GM18868 (cell line): ENCODE measurements around the gene PGPEP1.
"Not testable (repeated sequence)": the region's sequence is repeated elsewhere in the genome, so short reads cannot be mapped to it uniquely, and the experiment has no call there.

Experiments used
- ATAC-seq: cut with Tn5 transposase; IDR thresholded peaks from one replicate; pipeline ENCODE4 v1.9.1; 2021; ENCODE audit warnings: mild to moderate bottlenecking, moderate library complexity; ENCODE audit not compliant: unreplicated experiment

Gene PGPEP1

DNA sequence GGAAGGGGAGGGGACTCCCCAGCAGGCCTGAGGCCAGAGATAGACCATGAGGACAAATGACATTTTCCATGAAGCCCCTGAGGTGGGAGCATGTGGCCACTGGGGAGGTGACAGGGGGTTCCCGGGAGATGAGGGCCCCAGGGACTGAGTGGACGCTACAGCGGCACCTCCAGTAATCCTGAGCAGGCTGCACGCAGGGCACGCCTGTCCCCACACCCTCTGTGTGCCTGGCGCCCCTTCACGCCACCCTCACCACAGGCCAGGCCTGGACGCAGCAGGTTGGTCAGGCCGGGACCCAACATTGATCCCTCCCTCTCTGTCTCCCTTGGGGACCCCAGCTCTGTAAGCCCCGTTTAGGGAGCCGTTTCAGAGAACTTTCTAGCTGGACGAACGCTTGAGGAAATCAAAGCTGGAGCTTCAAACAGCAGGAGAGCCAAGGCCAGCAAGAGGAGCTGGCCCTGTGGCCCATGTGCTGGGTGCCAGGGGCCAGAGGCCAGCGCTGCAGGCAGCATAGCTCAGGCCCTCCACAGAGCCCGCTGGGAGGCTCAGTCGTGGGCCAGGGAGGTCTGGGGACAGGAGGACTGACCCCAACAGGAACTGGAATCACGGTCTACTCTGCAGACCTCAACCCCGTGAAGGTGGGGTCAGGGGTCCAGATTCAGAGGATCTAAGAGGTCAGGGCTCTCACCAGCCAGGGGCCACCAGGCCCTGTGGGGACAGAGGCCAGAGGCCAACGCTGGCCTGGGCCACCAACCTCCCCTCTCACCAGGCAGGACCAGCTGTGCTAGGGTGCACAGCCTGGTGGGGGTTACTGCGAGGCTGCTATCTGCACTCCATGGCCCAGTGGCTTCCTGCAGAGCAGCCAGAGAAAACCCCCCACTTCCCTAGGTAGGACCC, 32.1 kb upstream of the PGPEP1 start:
- ATAC-seq = no peak

DNA sequence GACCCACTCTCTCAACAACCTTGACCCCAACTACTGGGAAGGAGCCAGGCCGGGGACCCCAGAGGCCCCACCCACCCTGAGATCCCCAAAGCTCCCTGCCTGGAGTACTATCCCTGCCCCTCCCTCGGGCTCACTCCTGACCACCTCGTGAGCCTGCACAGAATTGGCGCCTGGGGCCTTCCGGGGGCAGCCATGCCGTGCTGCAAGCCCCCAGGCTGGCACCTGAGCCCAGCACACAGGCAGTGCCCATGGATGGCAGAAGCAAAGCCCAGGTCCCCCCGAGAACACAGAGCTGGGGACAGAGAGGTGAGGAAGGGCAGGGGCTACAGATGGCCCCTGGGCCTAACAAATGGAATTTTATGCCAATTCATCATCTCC, 31.5 kb upstream of the PGPEP1 start:
- ATAC-seq = no peak

DNA sequence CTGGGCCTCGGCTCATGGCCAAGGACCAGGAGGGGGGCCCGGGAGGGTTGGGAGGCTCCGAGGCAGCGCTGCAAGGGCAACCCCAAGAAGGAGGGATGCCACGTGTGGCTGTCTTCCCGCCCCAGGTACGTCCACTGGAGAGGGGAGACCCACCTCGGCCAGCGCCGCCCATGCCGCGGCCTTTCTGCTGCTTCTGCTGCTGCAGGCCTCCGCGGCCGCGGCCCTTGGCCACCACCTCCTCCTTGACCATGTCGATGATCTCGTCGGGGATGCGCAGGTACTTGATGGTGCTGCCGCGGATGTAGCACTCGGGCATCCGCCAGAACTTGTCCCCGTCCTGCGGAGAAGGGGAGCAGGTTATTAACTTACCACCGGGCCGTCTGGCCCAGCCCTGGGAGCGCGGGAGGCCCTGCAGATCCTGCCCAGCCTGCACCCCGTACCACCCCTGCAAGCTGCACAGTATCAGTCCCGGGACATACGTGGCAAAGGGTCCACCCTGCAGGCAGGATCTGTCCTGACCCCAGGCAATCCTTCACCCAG, 30.8 kb upstream of the PGPEP1 start:
- ATAC-seq = no peak

DNA sequence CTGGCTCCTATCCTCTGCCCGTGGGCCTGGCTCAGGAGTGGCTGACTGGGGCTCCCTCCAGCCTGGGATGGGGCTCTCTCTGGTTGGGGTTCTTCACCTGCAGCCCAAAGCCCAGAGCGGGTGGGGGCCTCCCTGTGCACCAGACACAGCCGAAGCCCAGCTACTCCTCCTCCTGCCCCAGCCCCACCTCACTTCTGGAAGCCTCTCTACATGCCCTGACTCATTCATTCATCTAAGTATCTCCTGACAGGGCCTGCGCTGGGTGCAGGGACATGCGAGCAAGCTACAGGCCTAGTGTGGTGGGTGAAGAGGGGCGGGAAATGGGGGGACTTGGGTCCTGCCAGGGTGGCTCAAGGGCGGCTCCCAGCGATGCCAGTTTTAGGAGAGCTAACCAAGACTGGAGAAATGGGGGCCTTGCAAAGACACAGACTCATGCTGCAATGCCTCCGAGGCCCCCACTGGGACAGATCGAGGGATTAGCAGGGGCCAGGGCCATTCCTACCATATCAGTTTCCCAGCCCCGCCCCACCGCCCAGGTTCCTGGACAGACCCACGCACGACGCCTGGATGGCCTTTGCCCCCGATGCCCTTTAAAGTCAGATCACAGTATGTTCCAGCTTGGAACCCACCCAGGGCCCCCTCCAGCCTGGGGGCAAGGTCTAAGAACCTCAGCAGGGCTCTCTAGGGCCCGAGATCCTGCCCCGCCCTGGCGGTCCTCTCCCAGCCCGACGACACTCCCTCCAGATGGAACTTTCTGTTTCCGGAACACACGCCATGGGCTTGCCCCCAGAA, 30.1 kb upstream of the PGPEP1 start:
- ATAC-seq = no peak

DNA sequence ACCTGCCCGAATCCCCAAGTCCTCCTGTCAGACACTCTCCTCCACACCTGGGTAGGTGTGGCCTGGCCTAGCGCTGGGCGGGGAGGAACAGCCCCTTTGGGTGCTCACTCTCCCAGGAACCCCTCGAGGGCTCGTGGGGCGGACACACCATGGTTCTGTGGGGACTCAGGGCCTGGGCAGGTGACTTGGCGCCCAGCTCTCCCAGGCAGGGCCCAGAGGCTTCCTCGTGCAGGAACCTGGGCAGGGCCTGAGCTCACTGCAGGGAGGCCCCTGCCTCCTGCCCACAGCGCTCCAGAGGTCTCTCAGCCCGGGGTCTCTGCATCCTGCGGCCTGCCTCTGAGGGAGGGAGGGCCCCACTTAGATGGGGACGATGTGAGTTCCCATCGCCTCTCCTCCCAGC, 29.4 kb upstream of the PGPEP1 start:
- no peak for ATAC-seq

DNA sequence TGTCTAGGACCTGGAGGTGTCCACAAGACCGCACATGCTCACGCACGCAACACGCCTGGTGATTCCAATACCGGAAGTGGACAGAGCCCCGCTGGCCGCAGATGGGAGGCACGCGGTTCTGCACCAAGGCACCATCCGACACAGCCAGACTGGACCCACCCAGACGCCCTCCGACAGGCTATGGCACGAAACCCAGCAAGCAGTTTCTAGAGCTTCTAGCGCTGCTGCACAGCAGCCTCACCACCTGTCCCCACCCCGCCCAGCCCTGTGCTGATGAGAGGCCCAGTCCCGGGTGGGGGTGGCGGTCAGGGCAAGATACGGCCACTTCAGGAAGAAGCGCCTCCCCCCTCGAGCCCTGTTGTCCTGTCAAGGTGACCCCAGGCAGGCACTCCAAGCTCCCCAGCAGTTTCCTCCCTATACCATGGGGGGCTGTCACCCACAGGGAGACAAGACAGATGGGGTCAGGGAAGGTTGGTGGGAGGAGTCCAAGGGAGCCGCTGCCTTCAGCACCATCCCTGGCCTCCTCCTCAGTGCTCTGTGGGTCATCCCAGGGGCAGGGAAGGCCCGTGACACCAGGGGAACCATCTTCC, 28.8 kb upstream of the PGPEP1 start:
- ATAC-seq = no peak

DNA sequence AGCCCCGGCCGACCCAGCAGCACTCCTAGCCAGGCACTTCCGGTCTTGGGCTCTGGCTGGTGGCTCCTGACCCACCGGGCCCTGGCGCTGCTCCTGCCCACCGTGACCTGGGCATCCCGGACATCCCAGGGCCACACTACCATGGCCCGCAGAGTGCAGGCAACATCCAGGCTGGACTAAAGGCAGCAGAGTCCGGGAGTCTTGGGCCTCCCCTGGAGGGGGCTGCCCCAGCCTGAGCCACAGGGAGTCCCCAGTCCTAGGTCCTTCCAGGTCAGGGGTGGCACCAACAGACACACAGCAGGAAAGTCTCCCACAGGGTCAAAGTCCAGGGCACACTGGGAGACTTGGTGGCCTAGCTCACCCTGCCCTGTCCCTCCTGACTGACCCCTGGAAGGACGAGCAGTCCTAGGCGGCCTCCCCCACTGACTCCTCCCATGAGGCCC, 28.3 kb upstream of the PGPEP1 start:
- ATAC-seq = no peak

DNA sequence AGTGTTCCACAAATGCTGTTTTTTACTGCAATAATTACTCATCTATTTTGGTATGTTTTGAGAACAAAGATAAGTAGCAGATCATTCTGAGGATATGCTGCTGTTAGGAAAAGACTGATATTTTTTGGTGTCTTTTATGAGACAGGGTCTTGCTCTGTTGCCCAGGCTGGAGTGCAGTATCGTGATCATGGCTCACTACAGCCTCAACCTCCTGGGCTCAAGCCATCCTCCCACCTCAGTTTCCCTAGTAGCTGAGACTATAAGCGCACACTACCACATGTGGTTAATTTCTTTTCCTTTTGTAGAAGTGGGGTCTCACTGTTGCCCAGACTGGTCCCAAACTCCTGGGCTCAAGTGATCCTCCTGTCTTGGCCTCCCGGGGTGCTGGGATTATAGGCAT, 27.0 kb upstream of the PGPEP1 start:
- no peak for ATAC-seq

DNA sequence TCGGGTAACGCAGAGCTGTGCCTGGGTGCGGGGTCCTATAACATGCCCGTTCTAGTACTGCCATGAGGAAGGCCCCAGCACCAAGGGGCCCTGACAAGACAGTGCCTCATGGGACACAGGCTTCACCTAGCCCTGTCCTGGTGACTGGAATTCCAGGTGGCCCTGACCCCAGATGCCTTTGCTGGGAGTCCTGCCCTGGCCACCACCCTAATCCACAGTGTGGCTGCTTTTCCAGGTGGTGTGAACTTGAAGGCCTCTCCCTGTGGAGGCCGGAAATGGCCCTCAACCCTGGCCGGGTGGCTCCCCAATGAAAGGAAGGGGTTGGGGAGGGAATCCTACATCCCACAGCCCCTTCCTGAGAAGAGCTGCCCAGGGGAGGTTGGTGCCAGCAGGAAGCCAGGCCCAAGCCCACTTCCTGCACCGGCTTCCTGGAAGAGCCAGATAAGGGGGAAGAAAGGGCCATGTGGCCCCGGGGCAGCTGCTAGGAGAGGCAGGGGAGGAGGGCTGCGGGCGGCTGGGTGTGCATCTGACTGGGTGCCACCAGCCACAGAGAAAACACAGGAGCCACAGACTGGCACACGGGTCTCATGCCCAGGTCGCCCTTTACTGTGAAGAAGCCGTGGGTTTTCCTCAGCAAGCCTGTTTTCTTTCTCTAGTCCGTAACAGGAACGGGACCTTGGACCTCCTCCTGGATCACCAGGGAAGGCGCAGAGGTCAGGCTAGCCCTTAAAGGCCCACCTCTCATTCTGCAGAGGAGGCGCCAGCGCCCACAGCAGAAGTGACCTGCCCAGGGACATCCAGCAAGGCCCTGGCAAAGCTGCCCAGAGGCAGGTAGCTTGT, 22.2 kb upstream of the PGPEP1 start:
- ATAC-seq = no peak

DNA sequence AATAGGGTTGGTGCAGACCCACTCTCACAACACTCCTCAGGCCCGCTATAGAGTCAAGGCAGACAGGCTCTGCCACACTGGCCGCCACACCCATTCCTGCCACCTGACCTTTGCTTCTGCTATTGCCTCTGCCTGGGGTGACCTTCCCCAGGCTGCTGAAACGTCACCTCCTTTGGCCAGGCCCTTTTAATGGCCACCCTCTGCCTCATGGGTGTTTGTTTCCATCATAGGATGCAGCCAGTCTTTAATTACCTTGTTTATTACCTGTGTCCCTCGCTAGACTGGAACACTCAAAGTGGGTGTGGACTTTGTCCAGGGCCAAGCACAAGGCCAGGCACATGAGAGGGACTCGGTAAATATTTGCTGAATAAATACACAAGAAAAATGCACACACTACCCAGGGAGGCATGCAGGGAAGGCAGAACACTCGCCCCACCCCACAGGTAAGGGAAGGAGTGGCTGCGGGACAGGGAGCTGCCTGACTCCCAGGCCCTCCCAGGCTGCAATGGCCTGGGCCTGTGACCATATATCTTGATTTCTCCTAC, 20.7 kb upstream of the PGPEP1 start:
- ATAC-seq = no peak

DNA sequence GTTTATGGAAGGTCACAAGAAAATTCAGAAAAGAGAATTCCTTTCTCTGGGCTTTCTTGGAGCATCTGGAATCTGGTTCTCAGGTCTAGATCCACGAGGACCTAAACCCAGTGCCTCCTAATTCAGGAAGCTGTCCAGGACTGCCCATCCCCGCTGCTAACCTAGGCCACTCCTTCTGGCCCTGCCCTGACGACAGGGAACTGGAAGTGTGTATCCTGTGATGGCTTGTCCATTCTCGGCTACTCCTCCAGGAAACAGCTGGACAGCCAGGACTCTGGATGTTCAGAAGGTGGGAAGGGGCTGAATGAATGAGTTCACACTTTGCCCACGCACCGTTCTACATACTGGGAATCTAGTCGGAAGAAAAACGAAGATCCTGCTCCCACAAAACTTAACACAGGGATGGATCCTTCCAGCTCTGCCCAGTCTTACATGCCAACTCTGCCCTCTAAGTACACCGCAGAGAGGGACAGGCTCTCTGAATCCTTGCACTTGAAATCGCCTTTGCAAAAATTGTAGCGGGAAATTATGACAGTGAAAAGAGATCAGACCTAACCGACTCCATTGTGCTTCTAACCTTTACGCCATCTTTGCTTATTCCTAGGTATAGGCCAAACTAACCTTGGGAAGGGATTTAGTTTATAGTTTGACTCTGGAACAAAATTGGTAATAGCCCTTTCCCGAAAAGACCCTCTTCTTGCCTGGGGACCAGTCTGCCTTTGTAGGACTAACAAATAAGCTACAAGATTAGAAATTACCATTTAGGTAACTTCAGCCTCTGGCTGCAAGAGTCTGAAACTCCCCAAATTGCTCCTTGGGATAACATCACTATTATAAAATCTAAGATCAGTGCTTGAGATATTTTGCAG, 19.3 kb upstream of the PGPEP1 start:
- no peak for ATAC-seq

DNA sequence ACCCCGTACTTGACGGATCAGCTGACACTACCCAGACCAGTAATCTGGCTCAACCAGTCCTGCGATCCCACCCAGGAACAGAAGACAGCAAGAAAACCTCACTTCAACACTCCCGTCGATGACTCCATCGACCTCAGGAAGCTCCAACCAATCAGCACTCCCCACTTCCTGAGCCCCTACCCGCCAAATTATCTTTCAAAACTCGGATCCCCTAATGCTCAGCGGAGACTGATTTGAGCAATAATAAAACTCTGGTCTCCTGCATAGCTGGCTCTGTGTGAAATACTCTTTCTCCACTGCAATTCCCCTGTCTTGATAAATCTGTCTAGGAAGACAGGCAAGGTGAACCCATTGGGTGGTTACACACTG, 18.7 kb upstream of the PGPEP1 start:
- no peak for ATAC-seq

DNA sequence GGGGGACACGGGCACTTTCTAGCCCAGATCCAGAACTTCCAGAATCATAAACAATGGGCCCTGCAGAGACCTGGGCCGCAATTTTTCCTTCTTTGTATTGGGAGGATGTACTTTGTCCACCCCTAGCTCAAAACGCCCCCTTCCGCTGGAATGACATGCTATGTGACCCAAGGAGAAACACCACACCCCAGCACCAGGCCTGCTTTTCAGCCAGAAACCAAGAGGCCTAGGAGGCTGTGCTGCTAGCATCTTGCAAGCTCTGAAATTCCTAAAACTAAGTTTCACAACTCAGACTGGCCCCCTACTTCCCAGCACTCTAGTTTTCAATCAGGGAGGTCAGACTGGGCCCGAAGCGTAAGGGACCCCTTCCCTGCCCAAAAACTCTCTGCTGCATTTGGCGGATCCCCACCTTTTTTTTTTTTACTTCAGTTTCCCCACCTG, 18.1 kb upstream of the PGPEP1 start:
- ATAC-seq = no peak

DNA sequence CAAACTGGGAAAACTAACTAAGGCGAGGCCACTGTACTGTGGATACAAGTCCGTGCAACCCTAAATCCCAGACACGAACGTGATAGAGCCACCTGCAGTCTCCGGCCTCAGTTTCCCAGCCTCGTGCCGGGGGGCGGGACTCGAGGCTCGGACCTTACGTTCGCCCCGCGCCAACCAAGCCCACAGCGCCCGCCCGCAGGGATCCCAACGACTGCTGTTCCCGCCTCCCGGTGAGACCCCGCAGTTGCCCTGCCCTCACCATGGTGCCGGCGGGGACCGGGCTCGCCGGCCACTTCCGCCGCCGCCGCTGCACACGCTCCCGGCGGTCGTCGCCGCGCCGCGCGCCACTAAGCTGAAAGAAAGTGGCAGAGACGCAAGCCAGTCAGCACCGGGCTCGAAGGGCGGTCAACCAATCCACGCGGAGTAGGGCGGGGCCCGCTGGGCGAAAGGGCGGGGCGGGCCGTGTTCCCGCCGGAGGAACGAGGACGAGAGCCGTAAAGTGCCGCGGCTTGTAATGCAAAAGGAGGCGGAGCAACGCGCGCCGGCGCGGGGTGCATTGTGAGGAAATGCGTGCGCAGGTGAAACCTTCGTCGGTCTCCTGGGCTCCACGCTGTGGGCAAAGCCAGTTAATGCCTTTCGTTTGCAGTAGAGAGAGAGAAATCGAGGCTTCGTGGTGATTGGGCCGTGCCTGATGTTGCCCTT, 17.5 kb upstream of the PGPEP1 start, which contains the start of gene LSM4:
LSM4 (minus strand) TSS at position 318 of the 702 bp plus-strand sequence; CDS start at position 262, 56 bp downstream.
- peak; percentile 91 for ATAC-seq

DNA sequence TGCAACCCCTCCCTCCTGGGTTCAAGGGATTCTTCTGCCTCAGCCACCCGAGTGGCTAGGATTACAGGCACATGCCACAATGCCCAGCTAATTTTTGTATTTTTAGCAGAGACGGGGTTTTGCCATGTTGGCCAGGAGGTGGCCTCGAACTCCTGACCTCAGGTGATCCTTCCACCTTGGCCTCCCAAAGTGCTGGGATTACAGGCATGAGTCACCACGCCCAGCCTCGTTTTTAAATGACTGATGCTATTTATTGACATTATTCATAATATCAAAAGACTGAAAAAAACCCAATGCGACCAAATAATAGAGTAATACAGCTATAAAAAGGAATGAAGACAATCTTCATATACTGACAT, 16.0 kb upstream of the PGPEP1 start:
- not testable (repeated sequence) for ATAC-seq

DNA sequence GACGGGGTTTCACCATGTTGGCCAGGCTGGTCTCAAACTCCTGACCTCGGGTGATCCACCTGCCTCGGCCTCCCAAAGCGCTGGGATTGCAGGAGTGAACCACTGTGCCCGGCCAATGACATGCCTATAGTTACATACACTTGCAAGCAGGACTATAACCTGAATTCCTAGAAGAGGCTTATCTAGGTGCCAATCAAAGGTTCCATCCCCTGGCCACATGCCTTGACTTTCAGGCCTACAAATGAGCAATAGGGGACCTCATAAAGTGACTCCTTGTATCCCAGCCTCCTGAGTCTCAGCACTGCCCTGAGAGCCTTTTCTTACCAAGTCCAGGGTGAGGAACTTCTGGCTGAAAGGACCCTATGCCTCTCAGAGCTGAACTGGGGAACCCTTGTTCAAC, 13.6 kb upstream of the PGPEP1 start:
- ATAC-seq = no peak

DNA sequence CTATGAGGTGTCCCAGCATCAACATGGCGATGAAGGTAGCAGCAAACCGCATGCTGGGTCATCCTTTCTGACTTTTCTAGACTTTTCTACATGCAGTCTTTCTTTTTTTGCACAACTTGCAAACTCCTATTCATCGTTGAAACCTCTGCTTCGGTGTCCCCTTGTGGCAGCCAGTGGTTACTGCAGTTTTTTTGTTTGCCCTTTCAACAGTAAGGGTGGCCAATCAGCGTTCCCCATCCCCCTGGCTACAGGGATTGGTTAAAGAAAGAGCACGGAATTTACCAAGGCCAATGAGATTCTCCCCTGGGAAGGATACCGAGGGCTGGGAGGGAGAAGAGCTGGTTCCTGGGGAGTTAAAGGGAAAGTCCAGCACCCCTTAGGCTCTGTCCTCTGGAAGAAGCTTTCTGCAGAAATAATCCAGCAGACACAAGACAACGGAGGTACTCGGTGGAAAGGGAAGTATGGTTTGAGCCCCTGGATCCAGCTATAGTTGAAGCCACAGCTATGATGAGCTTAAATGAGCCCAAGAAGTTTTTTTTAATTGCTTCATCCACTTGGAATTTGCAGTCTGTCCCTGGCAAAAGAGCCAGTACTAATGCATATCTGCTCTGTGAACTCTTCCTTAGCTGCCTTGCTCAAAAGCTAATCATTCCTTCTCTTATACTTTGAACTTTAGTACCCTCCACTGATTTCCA, 11.9 kb upstream of the PGPEP1 start:
- ATAC-seq = no peak

DNA sequence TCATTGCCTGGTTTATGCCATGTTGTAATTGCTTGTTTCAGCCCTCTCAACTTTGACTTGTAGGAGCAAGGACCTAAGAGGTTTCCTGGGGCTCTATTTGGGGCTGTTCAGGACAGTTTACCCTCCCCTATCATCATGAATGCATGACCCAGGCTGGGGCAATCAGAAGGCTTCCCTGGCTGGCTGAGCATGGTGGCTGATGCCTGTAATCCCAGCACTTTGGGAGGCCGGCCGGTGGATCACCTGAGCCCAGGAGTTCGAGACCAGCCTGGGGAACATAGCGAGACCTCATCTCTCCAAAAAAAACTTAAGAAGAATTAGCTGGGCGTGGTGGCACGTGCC, 11.4 kb upstream of the PGPEP1 start:
- no peak for ATAC-seq
